Mesothelial cell of epicardium (in vitro differentiated cells): ENCODE measurements around the gene LATS2. TPM values are rescaled to one million over a fixed set of nuclear protein-coding genes. Genes with fewer than 3 reads are reported as not detected.
A peak's percentile ranks its signal among the peaks of the same experiment; 100 is the strongest.

Experiments
- DNase-seq, 2 experiments: peaks; one replicate each; pipeline ENCODE4 v3.0.0; 2021; ENCODE audit warnings: low spot score in 2 of 2; ENCODE audit not compliant: unreplicated experiment in 2 of 2
- H3K27ac Mint-ChIP-seq: 2 replicates; pipeline ENCODE4 v1.8.0; 2021; ENCODE audit warnings: mixed read lengths
- H3K27me3 Mint-ChIP-seq: 2 replicates; pipeline ENCODE4 v1.8.0; 2021; ENCODE audit warnings: low read depth, mixed read lengths
- H3K36me3 Mint-ChIP-seq: 2 replicates; pipeline ENCODE4 v1.8.0; 2021; ENCODE audit warnings: mixed read lengths
- H3K4me1 Mint-ChIP-seq: 2 replicates; pipeline ENCODE4 v1.8.0; 2021; ENCODE audit warnings: mixed read lengths
- H3K4me3 Mint-ChIP-seq: 2 replicates; pipeline ENCODE4 v1.8.0; 2021; ENCODE audit warnings: mild to moderate bottlenecking, moderate library complexity, mixed read lengths
- H3K9me3 Mint-ChIP-seq: 2 replicates; pipeline ENCODE4 v1.8.0; 2021; ENCODE audit warnings: mixed read lengths
- CTCF ChIP-seq: fragments of 200-600 bp; sonication (generic); IDR thresholded peaks from one replicate; pipeline ENCODE4 v1.5.0; 2021; ENCODE audit warnings: antibody characterized with exemption; ENCODE audit not compliant: unreplicated experiment
- total RNA-seq: library from RNA; stranded (reverse); gene quantifications from 3 replicates; pipeline ENCODE4 v1.2.1, GENCODE V29; 2021

The LATS2 gene
- total RNA-seq, 1 donor from 2014 or later: 30.2 TPM

GRCh38 chr13:21046203-21046602 lies 15.2 kb downstream of the LATS2 start:
- Mint-ChIP-seq H3K9me3 (no peaks in the 10 kb centered on the region), H3K36me3 (peaks cover 16% of the 10 kb centered on the region), H3K4me3 (no peak overlapping the region), H3K4me1 (peaks cover 25% of the 10 kb centered on the region), H3K27ac (no peak overlapping the region), H3K27me3 (no peaks in the 10 kb centered on the region)
- no peak for DNase-seq
- TF ChIP-seq CTCF: no peak

GRCh38 chr13:21045100-21045499 lies 16.3 kb downstream of the LATS2 start:
- no peaks in the 10 kb centered on the region for H3K9me3 Mint-ChIP-seq

GRCh38 chr13:21043898-21044297 lies 17.5 kb downstream of the LATS2 start:
- Mint-ChIP-seq H3K4me1 (peaks cover 40% of the 10 kb centered on the region), H3K36me3 (peaks cover 19% of the 10 kb centered on the region)

More at GRCh38 chr13:21045100-21045499, 16.3 kb downstream of the LATS2 start:
- no peak overlapping the region for H3K4me3 Mint-ChIP-seq
- no peaks in the 10 kb centered on the region for H3K27me3 Mint-ChIP-seq
- DNase-seq: no peak
- peaks cover 18% of the 10 kb centered on the region for H3K36me3 Mint-ChIP-seq
- TF ChIP-seq CTCF: no peak
- peaks cover 34% of the 10 kb centered on the region for H3K4me1 Mint-ChIP-seq
- no peak overlapping the region for H3K27ac Mint-ChIP-seq

GRCh38 chr13:21040120-21040826 lies 21.1 kb downstream of the LATS2 start:
- Mint-ChIP-seq H3K27ac (peak overlapping the region; percentile 85), H3K27me3 (no peaks in the 10 kb centered on the region), H3K4me3 (no peak overlapping the region), H3K36me3 (peaks cover 20% of the 10 kb centered on the region), H3K9me3 (no peaks in the 10 kb centered on the region), H3K4me1 (peaks cover 39% of the 10 kb centered on the region)
- no peak for DNase-seq
- TF ChIP-seq CTCF: no peak

More at GRCh38 chr13:21043898-21044297, 17.5 kb downstream of the LATS2 start:
- no peaks in the 10 kb centered on the region for H3K27me3 Mint-ChIP-seq
- no peak for DNase-seq
- H3K27ac Mint-ChIP-seq: peak overlapping the region; percentile 74
- H3K9me3 Mint-ChIP-seq: no peaks in the 10 kb centered on the region
- H3K4me3 Mint-ChIP-seq: no peak overlapping the region
- no peak for TF ChIP-seq CTCF

GRCh38 chr13:21039097-21039800 lies 22.1 kb downstream of the LATS2 start:
- TF ChIP-seq CTCF: no peak
- H3K36me3 Mint-ChIP-seq: peaks cover 13% of the 10 kb centered on the region
- H3K4me3 Mint-ChIP-seq: no peak overlapping the region
- H3K9me3 Mint-ChIP-seq: no peaks in the 10 kb centered on the region
- DNase-seq: no peak
- no peak overlapping the region for H3K27ac Mint-ChIP-seq
- H3K4me1 Mint-ChIP-seq: peaks cover 47% of the 10 kb centered on the region
- H3K27me3 Mint-ChIP-seq: no peaks in the 10 kb centered on the region
